Spleen (tissue), 7 donors: ENCODE results near the gene COL6A3.

Experiments used
- CTCF ChIP-seq, 11 experiments: fragments of 200-600 bp in 7 of 11; fragments of 450-650 bp in 4 of 11; sonication (generic) in 4 of 11; IDR thresholded peaks in 8 of 11; conservative IDR thresholded peaks in 3 of 11; 1 replicate in 7 of 11; 2 replicates in 4 of 11; pipeline versions ENCODE4 v1.4.0 to v1.8.0; 2016 to 2021; ENCODE audit warnings: antibody characterized with exemption in 11 of 11, inconsistent platforms in 4 of 11, mild to moderate bottlenecking in 1 of 11
- POLR2A ChIP-seq, 3 donors: fragments of 450-650 bp; IDR thresholded peaks; one replicate each; pipeline ENCODE4 v1.5.1; 2017; ENCODE audit warnings: antibody characterized with exemption in 3 of 3, mild to moderate bottlenecking in 1 of 3
- donor health status: DM: no; HTN: no; CAD: no; lungs with moderate emphysema.
- donor health status: DM: no; HTN: no; CAD: no.
- donor health status: DM: no; HTN: no; CAD: no.

- TF ChIP-seq CTCF (IDR thresholded peaks at IDR 0.05 in 8 of 11, conservative IDR thresholded peaks at IDR 0.05 in 3 of 11) (no peak), POLR2A (IDR thresholded peaks at IDR 0.05) (no peak)
Observed at GRCh38 chr2:237316339-237316738, 97.6 kb downstream of the COL6A3 start.
